GM19397 (cell line): Measurements from ENCODE around the gene MARK3.

ENCODE experiments used
- ATAC-seq: cut with Tn5 transposase; IDR thresholded peaks from one replicate; pipeline ENCODE4 v1.9.1; 2021; ENCODE audit warnings: mild to moderate bottlenecking, moderate library complexity; ENCODE audit not compliant: unreplicated experiment

MARK3 gene

DNA sequence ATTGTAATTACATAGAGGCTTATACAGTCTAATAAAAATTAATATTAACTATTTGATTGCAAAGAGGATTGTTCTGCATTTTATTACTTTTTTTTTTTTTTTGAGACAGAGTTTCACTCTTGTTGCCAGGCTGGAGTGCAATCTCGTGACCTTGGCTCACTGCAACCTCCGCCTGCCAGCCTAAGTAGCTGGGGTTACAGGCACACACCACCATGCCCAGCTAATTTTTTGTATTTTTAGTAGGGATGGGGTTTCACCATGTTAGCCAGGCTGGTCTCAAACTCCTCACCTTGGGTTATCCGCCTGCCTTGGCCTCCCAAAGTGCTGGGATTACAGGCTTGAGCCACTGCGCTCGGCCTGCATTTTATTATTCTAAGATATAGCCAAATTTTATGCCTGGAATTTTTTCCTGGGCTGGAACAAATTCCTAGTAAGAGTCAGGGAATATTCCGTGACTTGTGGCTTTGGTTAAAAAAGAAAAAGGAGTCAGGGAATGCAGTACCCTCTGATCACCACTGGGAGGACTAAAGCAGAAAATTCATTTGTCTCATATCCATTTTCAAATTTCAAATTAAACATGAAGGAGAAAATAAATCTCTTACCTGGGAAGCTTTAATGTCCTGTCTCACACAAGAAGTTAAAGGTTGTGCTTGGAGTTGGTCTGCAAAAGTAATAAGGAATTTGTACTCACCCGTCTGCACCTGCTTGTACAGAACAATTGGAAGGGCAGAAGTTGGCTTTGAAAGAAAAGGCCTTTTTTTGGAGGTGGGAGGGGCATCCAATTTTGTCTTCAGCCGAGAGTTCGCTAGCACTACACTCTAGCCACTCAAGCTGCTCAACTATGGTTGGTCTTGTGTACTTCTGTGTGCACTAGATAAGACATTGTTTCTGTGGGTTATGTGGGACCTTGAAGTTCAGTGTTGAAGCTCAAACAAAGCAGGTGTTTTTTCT, 8.7 kb downstream of the MARK3 start:
- no peak for ATAC-seq

DNA sequence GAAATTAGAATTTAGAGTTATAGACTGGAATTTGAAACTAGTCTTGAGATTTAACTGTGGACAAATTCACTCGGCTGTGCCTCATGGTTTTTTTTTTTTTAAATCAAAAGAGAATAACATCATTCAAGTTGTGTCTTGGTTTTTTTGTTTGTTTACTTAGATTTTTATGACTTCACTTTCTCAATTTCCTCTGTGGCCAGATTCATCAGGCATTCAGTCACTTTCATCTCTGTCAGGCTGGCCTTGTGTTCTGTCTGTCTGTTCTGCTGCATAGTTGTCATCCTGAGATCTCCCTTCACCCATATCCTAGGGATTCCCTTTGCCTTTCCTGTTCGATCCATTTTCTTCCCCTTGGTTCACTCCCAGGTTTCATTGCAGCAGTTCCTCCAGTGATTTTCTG, 10.0 kb downstream of the MARK3 start:
- no peak for ATAC-seq

DNA sequence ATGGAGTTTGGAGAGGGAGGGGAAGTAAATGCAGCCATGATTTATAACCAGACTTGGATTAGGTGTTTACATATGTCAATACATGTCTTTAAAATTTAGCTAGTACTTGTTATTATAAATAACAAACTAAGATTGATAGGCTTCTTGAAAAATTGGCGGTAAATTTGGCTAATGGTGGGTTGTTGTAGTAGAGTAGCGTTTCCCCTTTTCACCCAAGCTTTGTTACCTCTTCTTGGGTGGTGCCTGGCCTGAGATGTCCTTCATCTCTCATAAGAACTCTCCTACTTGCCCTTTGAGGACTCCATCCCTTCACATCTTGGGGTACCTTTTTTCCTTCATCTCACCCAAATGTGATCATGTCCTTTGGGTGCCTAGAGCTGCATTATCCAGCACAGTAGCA, 11.2 kb downstream of the MARK3 start:
- ATAC-seq, result no peak

DNA sequence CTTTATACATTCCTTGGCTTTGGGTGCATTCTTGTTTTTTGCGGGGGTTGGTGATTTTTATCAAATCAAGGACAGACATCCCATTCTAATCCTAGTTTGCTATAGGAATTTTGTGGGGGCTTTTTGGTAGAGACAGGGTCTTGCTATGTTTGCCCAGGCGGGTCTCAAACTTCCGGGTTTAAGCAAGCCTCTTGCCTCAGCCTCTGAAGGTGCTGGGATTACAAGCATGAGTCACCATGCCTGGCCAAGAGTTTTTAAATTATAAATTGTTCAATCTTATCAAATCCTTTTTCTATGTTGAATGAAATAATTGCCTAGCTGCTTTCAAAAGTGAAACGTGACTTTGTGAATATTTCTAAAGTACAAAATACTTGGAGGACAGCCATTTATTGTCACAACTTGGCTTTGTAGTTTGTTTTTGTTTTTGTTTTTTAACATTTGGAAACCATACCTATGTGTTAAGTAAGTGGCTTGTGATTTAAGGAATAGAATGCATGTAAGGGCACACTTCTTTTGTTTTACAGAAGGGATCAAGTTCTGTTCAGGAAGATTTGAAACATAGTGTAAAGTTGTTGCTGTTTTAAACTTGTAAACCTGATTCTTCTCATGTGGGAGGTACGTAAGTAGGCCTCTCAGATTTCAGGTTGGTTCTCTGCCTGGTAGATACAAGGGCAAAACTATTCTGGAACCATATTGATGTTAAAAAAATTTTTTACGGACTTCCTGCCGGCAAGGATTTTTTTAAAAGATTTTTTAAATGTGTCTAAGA, 13.4 kb downstream of the MARK3 start:
- no peak for ATAC-seq

DNA sequence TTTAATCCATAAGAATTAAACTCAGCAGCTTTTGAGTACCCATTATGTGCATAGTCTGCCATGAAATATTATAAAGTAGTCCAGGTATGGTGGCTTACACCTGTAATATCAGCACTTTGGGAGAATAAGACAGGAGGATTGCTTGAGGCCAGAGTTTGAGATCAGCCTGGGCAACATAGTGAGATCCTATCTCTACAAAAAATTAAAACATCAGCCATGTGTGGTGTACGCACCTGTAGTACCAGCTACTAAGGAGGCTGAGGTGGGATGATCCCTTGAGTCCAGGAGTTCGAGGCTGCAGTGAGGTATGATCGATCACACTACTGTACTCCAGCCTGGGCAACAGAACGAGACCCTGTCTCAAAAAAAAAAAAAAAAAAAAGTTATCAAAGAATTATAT, 15.3 kb downstream of the MARK3 start:
- no peak for ATAC-seq

DNA sequence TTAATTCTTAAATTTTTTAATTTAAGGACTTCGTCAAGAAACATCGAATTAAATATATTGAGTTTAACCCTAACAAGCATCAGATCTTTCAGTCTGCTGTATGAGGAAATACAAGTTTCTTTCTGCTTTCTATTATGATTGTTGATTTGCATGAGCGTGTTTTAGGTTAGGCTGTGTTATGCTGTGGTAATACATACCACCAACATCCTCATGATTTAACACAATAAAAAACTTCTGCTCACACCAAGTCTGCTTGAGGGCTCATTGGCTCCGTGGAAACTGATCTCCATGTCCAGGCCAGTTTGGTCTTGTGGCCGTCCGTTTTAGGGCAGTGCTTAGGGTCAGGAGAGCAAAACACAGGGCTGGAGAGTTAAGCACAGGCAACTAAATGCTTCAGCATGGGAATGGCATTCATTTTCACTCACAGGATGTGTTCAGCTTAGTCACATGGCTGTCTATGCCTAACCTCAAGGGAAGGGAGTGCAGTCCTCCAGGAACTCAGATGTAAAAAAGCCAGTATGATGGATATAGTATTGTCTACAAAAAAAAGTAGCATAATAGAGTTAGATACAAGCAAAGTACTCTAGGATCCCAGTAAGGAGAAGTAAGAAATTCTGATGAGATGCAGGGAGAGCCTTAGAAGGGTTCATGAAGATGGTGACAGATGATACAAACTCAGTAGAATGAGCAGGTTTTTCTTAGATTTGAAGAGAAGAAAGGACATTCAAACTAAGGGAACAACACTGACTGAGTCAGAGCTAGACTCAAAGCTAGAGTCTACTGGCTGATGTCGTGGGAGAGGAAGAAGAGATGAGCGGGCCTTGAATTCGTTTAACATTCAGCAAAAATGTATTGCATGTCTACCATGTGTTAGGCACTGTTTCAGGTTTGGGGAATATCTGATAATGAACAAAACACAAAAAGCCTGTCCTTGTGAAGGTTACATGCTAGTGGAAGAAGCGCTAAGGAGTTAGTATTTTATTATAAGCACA, 16.3 kb downstream of the MARK3 start:
- ATAC-seq, result no peak

DNA sequence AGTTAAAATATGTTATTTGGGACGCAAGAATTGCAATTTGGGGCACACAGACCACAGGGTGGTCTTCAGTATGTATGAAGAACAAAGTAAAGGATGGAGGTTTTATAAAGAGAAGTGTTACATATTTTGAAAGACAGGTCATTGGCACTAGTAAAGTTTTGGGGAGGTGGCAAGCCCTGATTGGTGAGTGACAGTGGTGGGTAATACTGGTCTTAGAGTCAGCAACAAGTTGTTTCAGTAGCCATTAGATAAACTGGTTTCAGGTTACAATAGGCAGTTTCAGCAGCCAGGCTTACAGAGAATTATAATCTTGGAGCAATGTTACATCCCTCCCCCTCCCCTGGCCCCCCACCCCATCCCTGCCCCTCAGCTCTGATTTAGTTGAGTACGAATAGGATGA, 17.5 kb downstream of the MARK3 start:
- ATAC-seq, result no peak

DNA sequence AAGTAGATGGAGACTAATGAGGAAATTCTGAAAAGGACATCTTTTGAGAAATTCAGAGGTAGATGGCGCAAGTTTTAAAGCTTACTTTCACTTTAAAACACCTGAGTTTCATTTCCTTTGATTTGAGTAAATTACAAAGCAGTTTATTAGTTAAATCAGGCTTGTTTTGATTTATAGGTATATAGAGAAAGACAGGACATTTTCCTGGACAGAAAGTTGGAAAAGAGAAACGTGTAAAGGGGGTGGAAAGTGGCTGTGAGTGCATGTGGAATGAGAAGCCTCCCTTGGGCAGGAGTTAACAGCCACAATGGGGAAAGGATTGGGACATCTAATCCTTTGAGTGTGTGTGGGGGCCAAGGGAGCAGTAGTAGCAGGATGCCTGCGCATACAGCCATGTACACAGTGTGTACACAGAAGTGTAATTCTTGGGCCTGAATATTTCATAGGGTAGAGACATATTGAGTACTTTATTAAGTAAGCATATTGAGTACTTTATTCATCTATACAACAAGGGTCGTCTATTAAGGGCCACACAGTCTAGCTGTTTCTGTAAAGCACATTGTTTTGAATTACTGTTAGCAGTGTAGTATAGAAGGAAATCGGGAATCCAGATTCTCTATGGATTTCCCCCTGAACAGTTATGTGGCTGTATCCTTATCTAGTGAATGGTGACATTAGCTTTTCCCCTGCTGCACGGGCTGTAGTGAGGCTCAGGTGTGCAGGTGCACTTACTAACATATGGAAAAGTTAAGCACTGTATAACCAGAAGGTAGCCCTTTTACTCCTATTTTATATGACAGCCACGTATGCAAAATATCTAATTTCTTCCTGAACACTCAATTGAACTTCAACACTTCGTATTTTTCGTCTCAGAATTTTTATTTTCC, 19.1 kb downstream of the MARK3 start:
- ATAC-seq, result no peak

DNA sequence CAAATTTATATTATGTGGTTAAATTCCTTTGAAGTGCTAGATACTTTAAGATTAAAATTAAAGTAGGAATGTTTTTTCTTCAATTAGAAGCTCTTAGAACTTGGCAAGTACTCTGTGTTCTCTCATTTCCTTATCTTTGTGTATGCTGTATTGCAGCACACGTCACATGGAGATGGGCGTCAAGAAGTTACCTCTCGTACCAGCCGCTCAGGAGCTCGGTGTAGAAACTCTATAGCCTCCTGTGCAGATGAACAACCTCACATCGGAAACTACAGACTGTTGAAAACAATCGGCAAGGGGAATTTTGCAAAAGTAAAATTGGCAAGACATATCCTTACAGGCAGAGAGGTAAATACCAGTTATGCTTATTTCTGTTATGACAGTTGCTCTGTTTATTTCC, 19.7 kb downstream of the MARK3 start:
- ATAC-seq, result no peak

DNA sequence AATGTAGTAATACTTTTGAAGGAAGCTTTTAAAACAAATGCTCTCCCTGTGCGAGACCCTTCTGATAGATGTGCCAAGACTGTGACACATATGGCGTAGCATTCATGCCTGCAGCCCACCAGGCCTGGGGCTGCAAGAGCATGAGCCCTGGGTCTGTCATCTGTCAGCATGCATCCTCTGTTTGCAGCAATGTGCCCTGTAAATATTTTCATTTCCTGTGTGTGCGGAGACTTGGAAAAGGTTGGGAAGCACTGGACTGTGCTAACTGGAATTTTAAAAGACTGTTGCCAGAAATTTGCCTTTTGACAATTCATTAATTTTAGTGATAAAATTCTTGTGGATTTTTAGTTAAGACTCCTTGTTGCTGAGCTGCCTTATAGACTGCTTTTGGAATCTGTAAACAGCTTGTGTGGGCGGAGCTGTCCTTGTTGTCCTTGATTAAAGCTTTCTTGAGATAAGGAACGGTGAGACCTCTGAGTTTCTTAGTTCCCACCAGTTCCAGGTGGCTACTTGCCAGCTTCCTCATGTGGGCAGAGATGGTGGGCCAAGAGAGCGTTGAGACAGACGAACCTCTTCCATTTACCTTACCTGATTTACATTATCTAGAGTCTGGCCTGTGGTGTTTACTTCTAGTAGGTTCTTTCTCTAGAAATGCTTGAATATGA, 23.4 kb downstream of the MARK3 start:
- no peak for ATAC-seq

DNA sequence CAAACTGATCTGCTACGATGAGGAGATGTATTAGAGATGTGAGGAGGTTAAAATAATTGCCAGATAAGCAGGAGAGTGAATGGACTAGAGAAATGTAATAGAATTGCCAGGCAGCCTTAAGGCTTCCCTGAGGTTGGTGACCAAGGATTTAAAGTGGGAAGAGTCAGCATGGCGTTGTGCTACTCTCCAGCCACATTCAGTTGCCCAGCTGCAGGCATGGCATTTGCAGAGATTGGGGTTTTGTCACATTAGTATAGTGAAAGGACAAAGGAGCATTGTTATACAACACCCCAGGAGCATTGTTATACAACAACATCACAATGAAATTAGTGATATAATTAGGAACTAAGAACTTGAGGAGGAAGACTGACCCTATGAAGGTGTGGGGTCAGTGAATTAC, 31.7 kb downstream of the MARK3 start:
- ATAC-seq, result no peak

DNA sequence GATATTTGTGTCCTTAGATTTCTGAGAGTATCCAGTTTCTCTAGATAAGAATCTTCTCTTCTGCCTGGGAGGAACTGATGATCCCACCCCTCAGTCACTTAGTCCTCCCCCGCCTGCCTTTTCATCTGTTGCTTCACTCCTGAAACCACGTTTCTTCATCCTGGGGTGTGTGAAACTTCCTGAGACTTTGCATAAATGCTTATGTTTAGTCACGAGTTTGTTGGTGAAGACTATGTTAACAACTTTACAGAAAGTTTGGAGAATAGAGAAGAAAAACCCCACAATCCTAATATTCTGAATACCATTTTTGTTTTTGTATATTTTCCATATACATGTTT, 33.2 kb downstream of the MARK3 start:
- ATAC-seq, result no peak

DNA sequence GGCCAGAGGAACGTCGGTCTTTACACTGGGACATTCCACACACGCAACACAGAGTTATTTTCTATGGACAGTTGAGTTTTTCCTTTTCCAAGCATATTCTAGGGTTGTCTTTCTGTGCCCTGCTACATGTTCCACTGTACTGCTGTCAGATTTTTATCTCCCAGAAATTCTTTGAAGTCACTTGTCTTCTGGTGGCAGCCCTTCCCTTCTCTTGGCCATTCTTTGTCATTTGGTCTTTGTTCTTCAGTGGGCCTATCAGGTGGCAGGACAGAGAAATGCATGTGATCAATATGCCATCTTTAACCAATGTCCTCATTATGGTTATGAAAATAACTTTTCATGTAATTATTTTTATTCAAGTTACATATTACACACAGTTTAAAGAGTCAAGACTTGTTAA, 36.3 kb downstream of the MARK3 start:
- ATAC-seq, result no peak

DNA sequence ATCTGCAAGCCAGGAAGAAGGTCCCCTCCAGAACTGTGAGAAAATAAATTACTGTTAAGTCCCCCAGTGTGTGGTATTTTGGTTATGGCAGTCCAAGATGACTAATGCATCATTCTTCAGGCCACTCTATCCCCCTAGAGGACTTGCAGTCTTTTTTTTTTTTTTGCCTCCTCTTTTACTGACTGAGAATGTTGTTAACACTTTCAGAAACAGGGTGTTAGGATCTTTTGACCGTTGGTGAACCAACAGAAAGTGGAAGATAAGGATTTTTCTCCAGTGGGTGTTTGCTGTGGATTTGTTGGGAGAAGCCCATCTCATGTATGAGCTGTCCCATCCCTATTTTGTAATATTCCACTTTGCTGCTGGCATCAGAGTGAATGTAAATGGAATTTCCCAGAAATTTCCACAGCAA, 37.8 kb downstream of the MARK3 start:
- no peak for ATAC-seq

DNA sequence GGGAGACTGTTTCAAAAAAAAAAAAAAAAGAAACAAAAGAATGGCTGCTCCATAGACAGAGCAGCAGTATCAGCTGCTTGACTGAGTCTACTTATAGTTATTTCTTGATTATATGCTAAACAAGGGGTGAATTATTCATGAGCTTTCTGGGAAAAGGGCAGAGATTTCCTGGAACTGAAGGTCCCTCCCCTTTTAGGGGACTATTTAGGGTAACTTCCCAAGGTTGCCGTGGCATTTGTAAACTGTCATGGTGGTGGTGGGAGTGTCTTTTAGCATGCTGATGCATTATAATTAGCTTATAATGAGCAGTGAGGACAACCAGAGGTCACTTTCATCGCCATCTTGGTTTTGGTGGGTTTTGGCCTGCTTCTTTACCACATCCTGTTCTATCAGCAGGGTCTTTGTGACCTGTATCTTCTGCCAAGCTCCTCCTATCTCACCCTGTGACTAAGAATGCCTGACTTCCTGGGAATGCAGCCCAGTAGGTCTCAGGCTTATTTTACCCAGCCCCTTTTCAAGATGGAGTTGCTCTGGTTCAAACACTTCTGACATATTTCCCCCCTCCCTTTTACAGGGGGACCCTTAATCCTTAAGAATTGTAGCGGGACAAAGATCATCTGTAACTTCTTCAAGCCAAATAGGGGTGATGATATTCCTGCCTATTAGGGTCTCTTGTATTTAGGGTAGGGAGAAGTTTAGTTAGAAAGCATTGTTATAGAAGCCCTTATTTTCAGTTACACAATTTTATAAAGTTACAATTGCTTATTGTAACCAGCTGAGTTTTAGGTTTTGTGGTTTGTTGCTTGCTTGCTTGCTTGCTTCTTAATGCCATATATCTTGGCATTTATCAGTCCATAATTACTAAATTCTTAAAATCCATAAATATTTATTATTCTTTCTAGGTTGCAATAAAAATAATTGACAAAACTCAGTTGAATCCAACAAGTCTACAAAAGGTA, 42.5 kb downstream of the MARK3 start:
- ATAC-seq, result no peak

DNA sequence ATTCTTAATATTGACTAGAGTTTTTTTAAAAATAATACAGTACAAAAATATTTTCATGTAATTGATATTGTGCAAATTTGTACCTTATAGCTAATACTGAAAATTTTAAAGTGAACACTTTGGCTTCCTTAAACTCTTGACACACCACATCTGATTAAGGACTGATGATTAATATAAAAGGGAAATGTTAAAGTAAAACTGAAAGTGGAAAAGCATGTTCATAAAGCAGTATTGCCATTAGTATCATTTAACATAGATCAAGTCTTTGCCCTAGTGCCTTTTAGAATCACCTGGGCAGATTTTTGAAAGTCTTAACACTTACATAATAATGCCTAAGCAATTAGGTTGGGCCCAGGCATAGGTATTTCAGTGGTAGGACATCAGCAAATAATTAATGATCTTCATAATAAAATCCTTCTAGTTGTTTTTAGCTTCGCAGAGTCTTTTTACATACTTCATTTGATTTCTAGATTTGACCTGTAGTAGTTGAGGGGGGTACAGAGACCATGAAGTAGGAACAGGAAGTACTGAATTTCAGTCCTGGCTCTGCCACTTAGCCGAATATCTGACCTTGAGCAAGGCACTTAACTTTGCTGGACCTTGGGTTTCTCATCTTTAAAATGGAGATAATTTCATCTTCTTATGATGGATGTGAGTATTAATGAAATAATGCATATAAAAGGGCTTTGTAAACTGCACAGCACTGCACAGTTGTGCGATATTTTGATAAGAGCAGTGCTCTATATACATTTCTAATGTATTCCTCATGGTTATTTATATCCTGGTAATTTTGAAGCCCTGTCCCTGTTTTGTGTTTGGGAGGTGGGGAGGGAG, 43.7 kb downstream of the MARK3 start:
- ATAC-seq, result no peak

DNA sequence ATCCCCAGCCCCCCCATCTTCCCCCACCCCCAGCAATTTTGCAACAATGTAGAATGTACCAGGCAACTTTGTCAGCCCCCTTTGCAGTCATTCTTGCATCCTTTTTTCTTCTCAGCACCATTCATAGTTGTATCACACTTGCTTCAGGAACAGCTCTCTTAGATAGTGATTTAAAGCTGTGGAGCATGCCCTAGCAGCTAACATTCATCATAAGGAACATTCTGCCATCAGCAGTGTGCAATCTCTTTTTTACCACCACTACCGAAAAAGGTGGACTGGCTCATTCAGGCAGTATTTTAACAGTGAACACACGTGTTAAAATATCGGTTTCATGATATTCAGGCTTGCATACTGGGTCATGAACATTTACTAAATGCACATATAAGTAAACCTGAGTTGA, 45.1 kb downstream of the MARK3 start:
- no peak for ATAC-seq

DNA sequence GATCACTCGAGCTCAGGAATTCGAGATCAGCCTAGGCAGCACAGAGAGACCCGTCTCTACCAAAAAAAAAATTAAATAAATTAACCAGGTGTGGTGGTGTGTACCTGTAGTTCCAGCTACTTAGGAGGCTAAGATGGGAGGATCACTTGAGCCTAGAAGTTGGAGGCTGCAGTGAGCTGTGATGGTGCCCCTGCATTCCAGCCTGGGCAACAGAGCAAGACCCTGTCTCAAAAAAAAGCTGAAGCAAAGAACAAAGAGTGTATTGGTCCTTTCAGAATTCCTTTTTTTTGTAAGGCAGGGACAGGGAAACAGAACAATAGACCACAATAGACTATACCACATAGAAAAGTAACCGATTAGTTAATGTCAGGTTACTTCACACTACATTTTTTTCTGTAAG, 47.4 kb downstream of the MARK3 start:
- no peak for ATAC-seq
